ENCODE results near the gene ITPK1. TPM values are rescaled to one million over a fixed set of nuclear protein-coding genes. Genes with fewer than 3 reads are reported as not detected.

The ITPK1 gene
- polyA plus RNA-seq, 1 of the 3 experiments (the other 2 are of a cell fraction) = 23.2 TPM

- CTCF ChIA-PET = interaction anchor here (0.9 to 13.3 kb wide), 4 partner anchors 10 to 185 kb away, joined by 3 to 236 read pairs (median 26); partner anchors contain the start of gene ITPK1
- TF ChIP-seq CHD2 (IDR thresholded peaks at IDR 0.05; ENCODE audit: low read length, partially characterized antibody) (no peak), TEAD4 (IDR thresholded peaks at IDR 0.05; ENCODE audit: borderline replicate concordance, insufficient read depth) (no peak), RCOR1 (IDR thresholded peaks at IDR 0.05; ENCODE audit: low read length) (no peak), USF1 (IDR thresholded peaks at IDR 0.05; ENCODE audit: borderline replicate concordance, low read depth) (no peak)
- POLR2A ChIA-PET = no interaction called here
Measured at GRCh38 chr14:93136009-93136408, 20.3 kb upstream of the ITPK1 start.

GRCh38 chr14:93135399-93135798, 19.7 kb upstream of the ITPK1 start:
- ChIA-PET CTCF (interaction anchor here (0.9 to 13.3 kb wide), 4 partner anchors 9 to 185 kb away, joined by 3 to 236 read pairs (median 26); partner anchors contain the start of gene ITPK1), POLR2A (no interaction called here)
- Histone ChIP-seq H3K9ac (no peak overlapping the region), H3K79me2 (ENCODE audit: insufficient read depth) (no peaks in the 10 kb centered on the region), H3K27ac (ENCODE audit: low read depth in 2 of 2, low read length in 1 of 2) (no peak overlapping the region), H3K27me3 (ENCODE audit: insufficient read depth) (no peaks in the 10 kb centered on the region), H3K4me3 (ENCODE audit: low read depth in 2 of 2, low read length in 1 of 2) (no peak overlapping the region), H3K9me3 (no peaks in the 10 kb centered on the region), H3K4me2 (no peak overlapping the region), H3K4me1 (ENCODE audit: control insufficient read depth in 1 of 2, insufficient read depth in 2 of 2, low read depth in 1 of 2, low read length in 1 of 2) (no peaks in the 10 kb centered on the region; a peak in 1 of 4 replicates), H3F3A (replicated peaks; ENCODE audit: insufficient read depth) (no peaks in the 10 kb centered on the region), H3K36me3 (replicated peaks in 1 of 2; ENCODE audit: control insufficient read depth in 1 of 2, insufficient read depth in 2 of 2, low read length in 1 of 2) (no peaks in the 10 kb centered on the region), H3K9me2 (no peaks in the 10 kb centered on the region), H4K20me1 (ENCODE audit: insufficient read depth) (no peaks in the 10 kb centered on the region), H2AFZ (ENCODE audit: low read depth) (no peak overlapping the region)
- no peak for TF ChIP-seq EP300 (IDR thresholded peaks at IDR 0.05; ENCODE audit: borderline replicate concordance in 1 of 2, low read depth in 1 of 2, low read length in 1 of 2)
- no peak for TF ChIP-seq SIN3A (IDR thresholded peaks at IDR 0.05; ENCODE audit: borderline replicate concordance, low read depth, low read length)
- TF ChIP-seq GABPA (IDR thresholded peaks at IDR 0.05; ENCODE audit: low read depth) = no peak
- TF ChIP-seq TCF12 (IDR thresholded peaks at IDR 0.05) = no peak
- no peak for TF ChIP-seq FOSL2 (IDR thresholded peaks at IDR 0.05; ENCODE audit: borderline replicate concordance, low read depth)
- TF ChIP-seq PBX3 (IDR thresholded peaks at IDR 0.05) = no peak
- no peak for TF ChIP-seq NFIC (IDR thresholded peaks at IDR 0.05; ENCODE audit: borderline replicate concordance)
- no peak for TF ChIP-seq TAF1 (IDR thresholded peaks at IDR 0.05; ENCODE audit: borderline replicate concordance, low read depth, low read length)
- no peak for TF ChIP-seq RAD21 (IDR thresholded peaks at IDR 0.05; ENCODE audit: low read length)
- TF ChIP-seq REST (IDR thresholded peaks at IDR 0.05; ENCODE audit: low read depth, low read length) = no peak
- no peak for TF ChIP-seq MAX (IDR thresholded peaks at IDR 0.05; ENCODE audit: low read depth)
- no peak for TF ChIP-seq EZH2phosphoT487 (IDR thresholded peaks at IDR 0.05; ENCODE audit: borderline replicate concordance, low read depth)
- no peak for TF ChIP-seq IRF3 (IDR thresholded peaks at IDR 0.05; ENCODE audit: low read depth, low read length)
- TF ChIP-seq JUND (IDR thresholded peaks at IDR 0.05) = no peak
- 87% methylated on average over 5 of the region's 5 CpGs for WGBS (ENCODE audit: low lambda C conversion rate)
- no peak for DNase-seq

More at GRCh38 chr14:93136009-93136408, 20.3 kb upstream of the ITPK1 start:
- no peaks in the 10 kb centered on the region for H3K79me2 ChIP-seq (ENCODE audit: insufficient read depth)
- no peak overlapping the region for H2AFZ ChIP-seq (ENCODE audit: low read depth)
- H3K36me3 ChIP-seq (replicated peaks in 1 of 2; ENCODE audit: control insufficient read depth in 1 of 2, insufficient read depth in 2 of 2, low read length in 1 of 2) = no peaks in the 10 kb centered on the region
- no peak overlapping the region for H3K27ac ChIP-seq (ENCODE audit: low read depth in 2 of 2, low read length in 1 of 2)
- no peaks in the 10 kb centered on the region for H3K9me3 ChIP-seq
- H4K20me1 ChIP-seq (ENCODE audit: insufficient read depth) = no peaks in the 10 kb centered on the region
- 72% methylated on average over 8 of the region's 8 CpGs for WGBS (ENCODE audit: low lambda C conversion rate)
- DNase-seq = no peak
- no peak overlapping the region for H3K4me3 ChIP-seq (ENCODE audit: low read depth in 2 of 2, low read length in 1 of 2)
- no peaks in the 10 kb centered on the region for H3K27me3 ChIP-seq (ENCODE audit: insufficient read depth)
- no peaks in the 10 kb centered on the region for H3K9me2 ChIP-seq
- H3K9ac ChIP-seq = no peak overlapping the region
- H3K4me1 ChIP-seq (ENCODE audit: control insufficient read depth in 1 of 2, insufficient read depth in 2 of 2, low read depth in 1 of 2, low read length in 1 of 2) = no peaks in the 10 kb centered on the region; a peak in 1 of 4 replicates
- H3F3A ChIP-seq (replicated peaks; ENCODE audit: insufficient read depth) = no peaks in the 10 kb centered on the region
- no peak overlapping the region for H3K4me2 ChIP-seq

All from SK-N-SH (cell line).